Cardiac fibroblast (primary cell): Measurements from ENCODE around the gene HMCN1.

Source experiments
- DNase-seq, 2 donors: peaks; one replicate each; pipeline versions ENCODE4 v3.0.0 to v3.0.0-alpha.2; 2010; ENCODE audit warnings: low read depth in 2 of 2
- H3K4me3 ChIP-seq, 2 donors: replicated peaks in 1 of 2; 1 replicate in 1 of 2; 2 replicates in 1 of 2; pipeline ENCODE4 v1.5.1; 2011; ENCODE audit warnings: low read depth in 2 of 2, low read length in 2 of 2, mild to moderate bottlenecking in 2 of 2, moderate library complexity in 1 of 2
- CTCF ChIP-seq: IDR thresholded peaks from one replicate; pipeline ENCODE4 v1.5.1; 2011; ENCODE audit warnings: low read depth, mild to moderate bottlenecking, low read length, inconsistent platforms

The HMCN1 gene

GRCh38 chr1:185911978-185912377 is 177.8 kb downstream of the HMCN1 start:
- H3K4me3 ChIP-seq, result no peak overlapping the region
- DNase-seq, result no peak
- no peak for TF ChIP-seq CTCF

- no peak for DNase-seq
- no peak overlapping the region for H3K4me3 ChIP-seq
- no peak for TF ChIP-seq CTCF
Measured at GRCh38 chr1:185912504-185912903, 178.3 kb downstream of the HMCN1 start.

GRCh38 chr1:185914089-185914488 is 179.9 kb downstream of the HMCN1 start:
- DNase-seq, result no peak
- TF ChIP-seq CTCF, result no peak
- H3K4me3 ChIP-seq, result no peak overlapping the region

- peak in 1 of 2 donors; percentile 33 for DNase-seq
- TF ChIP-seq CTCF, result no peak
- no peak overlapping the region for H3K4me3 ChIP-seq
Measured at GRCh38 chr1:185916861-185917260, 182.7 kb downstream of the HMCN1 start.

- TF ChIP-seq CTCF, result no peak
- H3K4me3 ChIP-seq, result no peak overlapping the region
- DNase-seq, result peak; percentile 69 to 71
Measured at GRCh38 chr1:185917646-185918045, 183.5 kb downstream of the HMCN1 start.

- no peak for TF ChIP-seq CTCF
- H3K4me3 ChIP-seq, result no peak overlapping the region
- DNase-seq, result no peak
Measured at GRCh38 chr1:185920602-185921001, 186.4 kb downstream of the HMCN1 start.

GRCh38 chr1:185921636-185922035 is 187.4 kb downstream of the HMCN1 start:
- no peak for DNase-seq
- TF ChIP-seq CTCF, result no peak
- no peak overlapping the region for H3K4me3 ChIP-seq
